Thyroid gland (tissue), 4 donors: ENCODE results near the gene HAS3. TPM values are rescaled to one million over a fixed set of nuclear protein-coding genes. Genes with fewer than 3 reads are reported as not detected.

Experiments
- DNase-seq, 2 donors: peaks; one replicate each; pipeline ENCODE4 v3.0.0-alpha.2; 2019
- H3K27ac ChIP-seq, 3 donors: fragments of 200-600 bp; sonication (generic); 1 replicate in 2 of 3; 2 replicates in 1 of 3; pipeline ENCODE4 v1.5.1; 2016 to 2019; ENCODE audit warnings: mild to moderate bottlenecking in 1 of 3, moderate library complexity in 1 of 3
- H3K27me3 ChIP-seq: fragments of 200-600 bp; sonication (generic); one replicate; pipeline ENCODE4 v1.5.1; 2019
- H3K36me3 ChIP-seq, 2 donors: fragments of 200-600 bp; sonication (generic); one replicate each; pipeline ENCODE4 v1.5.1; 2016 to 2019
- H3K4me1 ChIP-seq, 2 donors: fragments of 200-600 bp; sonication (generic); one replicate each; pipeline ENCODE4 v1.5.1; 2017 to 2019
- H3K4me3 ChIP-seq, 3 donors: fragments of 200-600 bp; sonication (generic); replicated peaks in 1 of 3; 1 replicate in 2 of 3; 2 replicates in 1 of 3; pipeline ENCODE4 v1.5.1; 2016; ENCODE audit warnings: mild to moderate bottlenecking in 1 of 3
- H3K9me3 ChIP-seq: fragments of 200-600 bp; sonication (generic); one replicate; pipeline ENCODE4 v1.5.1; 2017
- POLR2A ChIP-seq, 2 donors: fragments of 450-650 bp; IDR thresholded peaks; one replicate each; pipeline ENCODE4 v1.6.1; 2017; ENCODE audit warnings: antibody characterized with exemption in 2 of 2, mild to moderate bottlenecking in 2 of 2, moderate library complexity in 1 of 2
- WGBS, 2 donors: methylation state at CpG; one replicate each; pipeline ENCODE4 v1.1.5; 2017; 5-methylcytosine and 5-hydroxymethylcytosine counted together
- intact Hi-C: fragments of 100-400 bp; cut with DNase I; formaldehyde crosslinking; loops from one replicate; pipeline ENCODE4 v1.15.1; 2023
- total RNA-seq, 4 donors: library from RNA; depleted of rRNA; stranded (reverse); fragments of >200 nt; gene quantifications; one replicate each; pipeline ENCODE4 v1.2.3, GENCODE V29; 2016
- TF ChIP-seq, protein P1 (sequence below), 6 experiments: fragments of 200-600 bp in 3 of 6; fragments of 450-650 bp in 3 of 6; sonication (generic) in 3 of 6; IDR thresholded peaks; one replicate each; pipeline ENCODE4 v1.5.1; 2016 to 2019; ENCODE audit warnings: antibody characterized with exemption in 6 of 6, mild to moderate bottlenecking in 2 of 6, inconsistent platforms in 1 of 6, moderate library complexity in 1 of 6

Gene HAS3
- total RNA-seq, 4 donors from 2014 or later, result 3.5 to 9.1 (median 7.5) TPM

DNA sequence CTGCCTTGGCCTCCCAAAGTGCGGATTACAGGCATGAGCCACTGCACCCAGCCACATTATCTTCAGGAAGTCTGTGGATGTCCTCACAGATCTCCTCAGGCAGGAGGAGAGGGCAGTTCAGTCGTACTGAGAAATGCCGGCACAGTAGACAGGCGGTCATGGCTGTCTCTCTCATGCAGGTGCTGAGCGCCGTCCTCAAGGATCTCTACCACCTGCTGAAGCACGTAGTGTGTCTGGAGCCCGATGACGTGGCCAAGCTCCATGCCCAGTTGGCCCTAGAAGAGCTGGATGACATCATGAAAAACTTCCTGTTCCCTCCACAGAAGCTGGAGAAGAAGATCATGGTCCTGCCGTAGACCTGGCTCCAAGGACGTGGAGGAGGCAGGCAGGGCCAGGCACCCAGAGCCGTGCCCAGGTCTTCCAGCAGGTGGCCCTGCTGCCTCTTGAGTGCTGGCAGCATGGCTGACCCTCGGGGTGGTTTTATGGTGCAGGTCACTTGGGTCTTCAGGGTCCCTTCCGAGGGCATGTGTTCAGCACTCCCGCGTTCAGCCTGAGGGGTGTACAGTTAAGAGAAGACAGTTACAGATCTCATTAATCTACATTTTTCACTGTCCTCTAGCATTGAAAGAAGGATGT is 22.0 kb upstream of the HAS3 start:
- intact Hi-C loops, result no loop called here
- no peaks in the 10 kb centered on the region for H3K36me3 ChIP-seq
- DNase-seq, result peak in 1 of 2 donors; percentile 37
- H3K9me3 ChIP-seq, result no peaks in the 10 kb centered on the region
- peak overlapping the region; percentile 12 to 59 (median 48) for H3K27ac ChIP-seq
- TF ChIP-seq, protein P1, sequence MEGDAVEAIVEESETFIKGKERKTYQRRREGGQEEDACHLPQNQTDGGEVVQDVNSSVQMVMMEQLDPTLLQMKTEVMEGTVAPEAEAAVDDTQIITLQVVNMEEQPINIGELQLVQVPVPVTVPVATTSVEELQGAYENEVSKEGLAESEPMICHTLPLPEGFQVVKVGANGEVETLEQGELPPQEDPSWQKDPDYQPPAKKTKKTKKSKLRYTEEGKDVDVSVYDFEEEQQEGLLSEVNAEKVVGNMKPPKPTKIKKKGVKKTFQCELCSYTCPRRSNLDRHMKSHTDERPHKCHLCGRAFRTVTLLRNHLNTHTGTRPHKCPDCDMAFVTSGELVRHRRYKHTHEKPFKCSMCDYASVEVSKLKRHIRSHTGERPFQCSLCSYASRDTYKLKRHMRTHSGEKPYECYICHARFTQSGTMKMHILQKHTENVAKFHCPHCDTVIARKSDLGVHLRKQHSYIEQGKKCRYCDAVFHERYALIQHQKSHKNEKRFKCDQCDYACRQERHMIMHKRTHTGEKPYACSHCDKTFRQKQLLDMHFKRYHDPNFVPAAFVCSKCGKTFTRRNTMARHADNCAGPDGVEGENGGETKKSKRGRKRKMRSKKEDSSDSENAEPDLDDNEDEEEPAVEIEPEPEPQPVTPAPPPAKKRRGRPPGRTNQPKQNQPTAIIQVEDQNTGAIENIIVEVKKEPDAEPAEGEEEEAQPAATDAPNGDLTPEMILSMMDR (IDR thresholded peaks at IDR 0.05), result peak in 3 of 6 experiments; percentile 31 to 45 (median 32)
- no peak for TF ChIP-seq POLR2A (IDR thresholded peaks at IDR 0.05)
- H3K27me3 ChIP-seq, result no peaks in the 10 kb centered on the region
- 69 to 94% methylated on average over 8 to 16 of the region's 16 CpGs for WGBS, 2 donors
- H3K4me3 ChIP-seq, result no peak overlapping the region
- peaks cover 25 to 28% of the 10 kb centered on the region in 2 donors for H3K4me1 ChIP-seq

DNA sequence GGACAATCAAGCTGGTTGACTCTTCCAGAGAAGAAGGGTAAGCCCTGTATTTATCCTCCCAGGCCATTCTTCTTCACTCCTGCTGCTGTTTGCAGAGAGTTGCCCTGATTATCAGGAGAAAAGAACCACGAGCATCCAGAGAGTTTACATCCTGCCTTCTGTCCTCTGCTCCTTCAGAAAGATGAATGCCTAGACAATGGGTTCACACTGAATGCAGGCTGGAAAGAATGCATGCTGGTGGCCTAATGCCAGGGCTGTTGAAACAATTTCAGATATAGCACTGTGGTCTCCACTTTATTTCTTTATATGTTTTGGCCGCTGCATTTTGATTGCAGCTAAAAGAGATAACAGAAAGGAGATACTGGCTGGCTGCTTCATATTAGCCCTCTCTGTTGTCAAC is 21.2 kb upstream of the HAS3 start:
- no peak for TF ChIP-seq POLR2A (IDR thresholded peaks at IDR 0.05)
- TF ChIP-seq, protein P1 (IDR thresholded peaks at IDR 0.05), result no peak
- no peak overlapping the region for H3K4me3 ChIP-seq
- WGBS, 2 donors, result 50 to 54% methylated on average over 2 of the region's 2 CpGs

DNA sequence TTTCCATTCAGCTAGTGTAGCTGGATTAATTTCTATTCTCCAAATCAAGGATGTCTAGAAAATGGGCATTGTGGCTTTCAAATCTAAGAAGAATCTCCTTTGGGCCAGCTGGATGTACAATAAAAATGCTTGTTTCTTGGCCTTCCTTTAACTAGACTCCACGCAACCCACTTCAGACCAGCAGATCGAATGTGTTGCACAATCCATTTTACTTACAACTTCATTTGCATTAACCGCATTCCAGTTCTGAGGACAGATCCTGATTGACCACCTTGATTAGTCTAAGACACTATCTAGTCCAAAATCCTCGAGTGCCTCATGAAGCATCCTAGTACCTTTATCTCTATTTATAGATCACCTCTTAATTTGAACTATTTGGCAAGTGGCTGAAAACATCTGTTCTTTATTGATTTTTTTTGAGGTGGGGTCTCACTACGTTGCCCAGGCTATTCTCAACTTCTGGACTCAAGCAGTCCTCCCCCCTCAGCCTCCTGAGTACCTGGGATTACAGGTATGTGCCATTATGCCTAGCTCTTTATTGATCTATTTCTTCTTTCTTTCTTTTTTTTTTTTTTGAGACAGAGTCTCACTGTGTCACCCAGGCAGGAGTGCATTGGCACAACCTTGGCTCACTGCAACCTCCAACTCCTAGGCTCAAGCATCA is 20.3 kb upstream of the HAS3 start:
- H3K36me3 ChIP-seq, result no peaks in the 10 kb centered on the region
- 88 to 89% methylated on average over 5 of the region's 5 CpGs for WGBS, 2 donors

More for the DNA sequence above, 21.2 kb upstream of the HAS3 start:
- peak overlapping the region in 1 of 3 donors; percentile 12 for H3K27ac ChIP-seq
- H3K36me3 ChIP-seq, result no peaks in the 10 kb centered on the region
- no peaks in the 10 kb centered on the region for H3K27me3 ChIP-seq
- intact Hi-C loops, result no loop called here
- H3K4me1 ChIP-seq, result peaks cover 34 to 37% of the 10 kb centered on the region in 2 donors
- H3K9me3 ChIP-seq, result no peaks in the 10 kb centered on the region
- no peak for DNase-seq

DNA sequence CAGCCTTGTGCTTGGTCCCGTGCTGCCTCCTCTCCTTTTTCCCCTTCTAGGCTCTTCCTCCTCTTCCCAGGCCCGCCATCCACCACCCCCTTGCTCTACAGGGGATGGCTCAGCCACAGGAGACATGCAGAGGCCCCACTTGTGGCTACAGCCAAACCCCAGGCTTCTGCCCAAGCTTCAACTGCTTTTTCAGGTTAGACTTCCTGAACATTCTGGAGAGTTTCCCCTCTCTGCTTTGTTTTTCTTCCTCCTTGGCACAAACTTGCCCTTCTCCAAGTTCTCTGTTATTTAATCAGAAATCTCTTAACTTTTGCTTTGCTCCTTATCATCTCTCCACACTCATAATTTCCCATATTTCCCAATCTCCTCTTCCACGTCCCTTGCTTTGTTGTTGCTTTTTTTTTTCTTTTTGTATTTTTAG is 18.3 kb upstream of the HAS3 start:
- WGBS, 2 donors, result 33 to 34% methylated on average over 3 of the region's 3 CpGs
- Histone ChIP-seq H3K4me3 (no peak overlapping the region), H3K36me3 (no peaks in the 10 kb centered on the region), H3K27ac (peak overlapping the region; percentile 52 to 98 (median 83)), H3K4me1 (peaks cover 41% of the 10 kb centered on the region in 2 donors), H3K27me3 (no peaks in the 10 kb centered on the region), H3K9me3 (no peaks in the 10 kb centered on the region)
- DNase-seq, result peak; percentile 54 to 58
- intact Hi-C loops, result no loop called here
- no peak for TF ChIP-seq POLR2A (IDR thresholded peaks at IDR 0.05)
- TF ChIP-seq, protein P1 (IDR thresholded peaks at IDR 0.05), result no peak

More for the DNA sequence above, 20.3 kb upstream of the HAS3 start:
- no peak for TF ChIP-seq POLR2A (IDR thresholded peaks at IDR 0.05)
- TF ChIP-seq, protein P1 (IDR thresholded peaks at IDR 0.05), result no peak
- Histone ChIP-seq H3K9me3 (no peaks in the 10 kb centered on the region), H3K27ac (peak overlapping the region in 2 of 3 donors; percentile 30 to 64), H3K4me3 (no peak overlapping the region), H3K27me3 (no peaks in the 10 kb centered on the region), H3K4me1 (peaks cover 41% of the 10 kb centered on the region in 2 donors)
- DNase-seq, result no peak
- intact Hi-C loops, result no loop called here

DNA sequence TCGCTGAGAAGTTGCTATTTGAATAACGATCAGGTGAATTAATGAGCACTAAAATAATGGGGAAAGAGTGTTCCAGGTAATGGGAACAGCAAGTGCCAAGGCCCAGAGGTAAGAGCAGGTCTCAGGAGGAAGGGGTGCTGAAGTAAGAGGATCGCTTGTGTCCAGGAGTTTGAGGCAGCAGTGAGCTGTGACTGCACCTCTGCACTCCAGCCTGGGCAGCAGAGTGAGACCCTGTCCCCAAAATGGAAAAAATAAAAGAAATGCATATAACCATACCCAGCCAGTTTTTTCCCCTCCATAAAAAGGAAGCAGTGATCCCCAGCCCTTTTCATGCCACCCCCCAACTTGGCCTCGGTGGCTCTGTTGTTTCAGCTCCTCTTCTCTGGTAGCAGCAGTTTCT is 16.8 kb upstream of the HAS3 start:
- intact Hi-C loops, result no loop called here

More for the DNA sequence above, 16.8 kb upstream of the HAS3 start:
- Histone ChIP-seq H3K9me3 (no peaks in the 10 kb centered on the region), H3K4me3 (no peak overlapping the region), H3K27ac (peak overlapping the region; percentile 62 to 98 (median 83)), H3K4me1 (peaks cover 35 to 37% of the 10 kb centered on the region in 2 donors), H3K36me3 (no peaks in the 10 kb centered on the region), H3K27me3 (no peaks in the 10 kb centered on the region)
- TF ChIP-seq, protein P1 (IDR thresholded peaks at IDR 0.05), result no peak
- no peak for TF ChIP-seq POLR2A (IDR thresholded peaks at IDR 0.05)
- no peak for DNase-seq
- 63 to 77% methylated on average over 4 of the region's 4 CpGs for WGBS, 2 donors
